Measurements from ENCODE around the gene MPST.

Gene MPST

GRCh38 chr22:37043828-37044538, 24.4 kb downstream of the MPST start:
- DNase-seq = no peak

DNA sequence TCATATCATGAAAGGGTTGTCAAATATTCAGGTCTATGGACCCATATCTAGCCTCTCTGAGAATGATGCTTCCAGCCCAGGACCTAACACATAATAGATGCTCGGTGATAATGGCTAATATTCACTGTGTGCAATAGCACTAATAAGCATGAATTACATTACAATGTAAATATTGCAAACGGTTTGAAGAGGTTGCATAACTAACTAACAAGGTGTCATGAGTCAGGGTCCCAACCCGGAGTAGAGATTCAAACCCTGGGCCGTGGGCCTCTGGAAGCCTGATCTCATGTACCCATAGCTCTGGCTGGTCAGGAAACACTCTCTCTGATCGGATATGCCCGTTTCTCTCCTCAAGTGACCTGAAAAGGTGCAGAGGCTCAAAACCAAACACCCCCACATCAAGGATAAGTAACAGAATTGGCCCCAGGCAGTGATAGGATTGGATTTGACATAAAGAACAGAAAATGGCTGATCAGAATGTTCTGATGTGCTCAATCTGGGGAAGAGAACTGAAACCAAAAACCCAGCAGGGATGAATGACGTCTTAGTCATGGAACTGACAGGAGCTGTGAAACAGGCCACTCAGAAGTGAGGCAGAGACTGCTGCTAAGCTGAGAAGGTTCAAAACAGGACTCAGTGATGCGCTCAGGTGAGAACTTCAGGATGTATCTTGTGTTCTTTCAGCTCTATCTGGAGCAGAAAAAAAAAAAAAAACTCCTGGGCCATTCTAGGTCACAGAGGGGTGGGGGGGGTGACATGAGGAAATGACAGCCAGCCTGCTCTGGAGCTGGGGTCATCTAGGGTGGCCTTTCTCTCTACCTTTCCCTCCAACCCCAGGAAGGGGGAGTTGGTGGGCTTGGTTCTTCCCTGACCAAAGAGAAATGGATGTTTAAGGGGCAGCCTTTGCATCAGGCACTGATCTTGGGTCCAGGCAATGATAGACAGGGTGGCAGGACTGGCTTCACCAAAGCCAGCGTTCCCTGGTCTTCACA, 25.4 kb downstream of the MPST start:
- DNase-seq = no peak

GRCh38 chr22:37045958-37046357, 26.4 kb downstream of the MPST start:
- no peak for DNase-seq

- DNase-seq = no peak
These were observed 27.0 kb downstream of the MPST start for GRCh38 chr22:37046589-37046988.

- DNase-seq = no peak
These were observed 27.5 kb downstream of the MPST start for GRCh38 chr22:37047006-37047405.

DNA sequence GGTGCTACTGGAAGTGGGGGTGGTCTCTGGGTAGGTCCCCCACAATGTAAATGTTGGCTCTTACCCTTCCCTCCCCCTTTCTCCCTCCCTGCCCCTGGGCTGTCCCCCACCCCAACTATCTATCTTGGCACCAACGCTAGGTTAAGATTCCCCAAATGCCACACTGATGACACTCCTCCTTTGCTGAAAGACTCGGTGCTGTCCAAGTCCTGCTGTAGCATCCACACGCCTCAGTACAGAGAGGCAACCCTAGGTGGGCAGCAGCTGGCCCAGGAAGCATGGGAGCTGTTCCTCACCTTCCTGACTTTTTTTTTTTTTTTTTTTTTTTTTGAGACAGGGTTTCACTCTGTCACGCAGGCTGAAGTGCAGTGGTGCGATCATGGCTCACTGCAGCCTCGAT, 28.6 kb downstream of the MPST start:
- no peak for DNase-seq

DNA sequence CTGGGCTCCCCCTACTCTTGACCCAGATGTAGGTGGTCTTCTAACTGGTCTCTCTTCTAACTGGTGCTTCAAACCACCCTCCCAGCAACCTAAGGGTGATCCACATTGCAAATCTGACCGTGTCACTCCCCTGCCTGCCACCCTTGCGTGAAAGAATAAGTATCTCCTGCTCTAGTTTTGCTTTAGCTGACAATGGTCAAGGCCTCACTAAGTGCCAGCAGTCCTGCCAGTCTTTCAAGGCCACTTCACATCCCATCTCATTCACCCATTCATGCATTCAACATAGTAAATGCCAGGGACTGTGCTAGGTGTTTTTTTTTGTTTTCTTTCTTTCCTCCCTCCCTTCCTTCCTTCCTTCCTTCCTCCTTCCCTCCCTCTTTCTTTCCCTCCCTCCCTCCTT, 29.7 kb downstream of the MPST start:
- DNase-seq = no peak

DNA sequence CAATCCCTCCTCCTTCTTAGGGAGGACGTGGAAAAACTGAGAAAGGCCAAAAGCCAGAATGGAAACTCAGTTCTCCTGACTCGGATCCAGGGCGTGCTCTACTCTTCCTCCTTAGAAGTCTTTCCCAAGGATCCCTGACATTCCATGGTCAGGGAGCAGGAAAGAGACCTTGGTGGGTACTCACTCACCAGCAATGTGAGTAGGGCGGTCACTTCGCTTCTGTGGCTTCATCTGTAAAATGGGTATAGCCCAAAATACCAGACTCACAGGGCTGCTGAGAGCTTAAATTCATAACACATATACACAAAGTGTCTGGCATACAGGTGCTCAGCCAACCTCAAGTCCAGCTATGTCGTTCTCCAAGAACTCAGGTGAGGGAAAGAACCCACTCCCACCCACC, 31.4 kb downstream of the MPST start:
- no peak for DNase-seq

- peak in 48 of 56 donors; percentile 18 to 79 (median 43) for DNase-seq
These were observed 32.1 kb downstream of the MPST start, which contains the start of gene KCTD17 for GRCh38 chr22:37051391-37052385. Gene KCTD17, plus strand, starts transcription at chr22:37051742. Its CDS starts 19 bp downstream, at chr22:37051761.

DNA sequence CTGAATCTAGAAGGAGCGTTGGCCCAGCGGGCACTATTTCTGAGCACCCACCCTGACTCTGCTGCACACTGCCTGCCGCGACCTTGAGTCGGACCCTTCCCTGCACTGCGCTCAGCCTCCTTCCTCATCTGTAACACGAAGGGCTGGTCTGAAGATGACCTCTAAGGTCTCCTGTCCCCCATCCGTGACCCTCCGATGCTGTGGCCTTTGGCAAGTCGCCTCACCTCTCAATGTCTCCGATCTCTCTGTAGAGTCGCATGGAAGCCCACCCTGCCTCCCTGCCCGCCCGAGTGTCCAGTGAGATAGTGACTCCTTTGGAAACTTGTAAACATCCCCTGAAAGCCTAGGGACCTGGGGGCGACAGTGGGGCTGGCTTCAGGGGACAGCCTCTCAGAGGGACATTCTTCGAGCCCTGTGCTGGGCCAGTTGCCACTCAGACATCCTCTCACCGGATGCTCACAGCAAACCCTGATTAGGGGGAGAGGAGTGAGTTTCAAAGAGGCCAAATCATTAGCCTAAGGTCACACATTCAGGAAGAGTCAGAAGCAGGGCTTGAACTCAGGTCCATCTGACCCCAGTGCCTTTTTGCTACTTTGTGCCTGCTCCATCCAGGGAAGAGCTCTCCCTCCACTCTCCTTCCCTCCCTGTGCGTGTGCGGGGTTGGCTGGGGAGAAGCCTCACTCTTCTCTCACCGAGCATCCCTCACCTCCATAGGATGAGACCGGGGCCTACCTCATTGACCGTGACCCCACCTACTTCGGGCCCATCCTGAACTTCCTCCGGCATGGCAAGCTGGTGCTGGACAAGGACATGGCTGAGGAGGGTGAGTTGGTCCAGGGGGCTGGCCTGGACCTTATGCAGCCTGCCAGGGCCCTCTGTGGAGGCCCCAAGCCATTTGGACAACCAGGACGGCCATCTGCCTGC, 33.1 kb downstream of the MPST start:
- no peak for DNase-seq

- DNase-seq = peak in 11 of 56 donors; percentile 2 to 45 (median 23)
These were observed 33.9 kb downstream of the MPST start for GRCh38 chr22:37053310-37054055.

DNA sequence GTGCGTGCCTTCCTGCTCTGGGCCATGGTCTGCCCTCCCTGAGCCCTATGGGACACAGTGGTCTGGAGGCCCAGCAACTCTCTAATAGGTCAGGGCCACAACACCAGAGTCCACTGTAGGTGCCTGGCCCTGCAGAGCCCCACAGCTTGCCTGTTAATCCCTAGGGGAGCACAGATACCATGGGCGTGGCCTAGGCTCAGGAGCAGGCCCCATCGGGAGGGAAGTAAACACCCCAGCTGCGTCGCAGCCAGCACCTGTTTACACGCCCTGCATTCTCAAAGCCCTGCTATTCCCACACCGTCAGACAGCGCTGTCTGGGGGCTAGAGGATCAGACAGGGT, 34.5 kb downstream of the MPST start:
- DNase-seq = no peak

GRCh38 chr22:37054600-37055365, 35.2 kb downstream of the MPST start:
- DNase-seq = no peak

DNA sequence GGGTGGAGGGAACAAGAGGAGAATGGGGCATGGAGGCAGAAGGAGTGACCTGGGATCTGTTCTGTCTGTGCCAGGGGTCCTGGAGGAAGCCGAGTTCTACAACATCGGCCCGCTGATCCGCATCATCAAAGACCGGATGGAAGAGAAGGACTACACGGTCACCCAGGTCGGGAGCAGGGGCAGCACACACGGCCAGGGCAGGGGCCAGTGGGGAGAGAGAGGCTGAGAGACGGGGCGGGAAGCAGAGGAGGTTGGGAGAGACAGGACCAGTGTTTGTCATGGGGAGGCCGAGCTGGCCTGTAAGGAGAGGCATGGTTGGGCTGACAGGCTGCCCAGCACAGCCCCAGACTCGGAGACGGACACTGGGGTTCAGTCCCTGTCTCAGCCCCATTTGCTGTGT, 36.7 kb downstream of the MPST start:
- no peak for DNase-seq

- DNase-seq = no peak
These were observed 37.7 kb downstream of the MPST start for GRCh38 chr22:37057226-37057625.

DNA sequence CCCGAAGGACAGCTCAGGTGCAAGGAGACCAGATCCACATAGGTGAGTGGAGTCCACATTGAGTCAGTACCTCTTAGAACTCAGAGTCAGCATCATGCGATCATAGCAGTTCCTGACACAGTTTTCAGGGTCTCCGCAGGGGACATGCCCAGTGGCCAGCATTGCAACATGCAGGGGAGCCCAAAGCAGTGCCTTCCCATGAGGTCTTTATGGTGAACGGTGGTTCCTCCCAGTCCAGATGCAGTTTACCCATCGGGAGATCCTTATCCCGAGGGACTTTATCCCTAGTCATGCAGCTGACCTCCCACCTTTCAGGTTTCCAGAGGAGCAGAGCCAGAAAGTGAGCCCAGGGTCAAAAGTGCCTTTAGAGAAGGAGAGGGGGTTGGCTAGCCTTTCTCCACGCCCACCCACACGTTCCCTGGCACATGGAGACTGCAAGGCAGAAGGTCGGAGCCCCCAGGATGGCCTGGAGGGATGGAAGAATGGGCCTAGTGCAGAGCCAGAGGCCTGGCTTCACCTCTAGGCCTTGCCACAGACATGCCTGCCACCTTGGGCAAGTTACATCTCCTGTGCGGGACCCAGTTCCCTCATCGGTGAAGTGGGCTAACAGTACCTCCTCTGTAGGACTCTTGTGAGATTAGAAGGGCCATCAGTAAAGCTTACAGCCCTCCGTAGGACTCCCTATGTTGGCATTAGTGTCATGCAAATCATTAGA, 38.4 kb downstream of the MPST start:
- no peak for DNase-seq

- no peak for DNase-seq
These were observed 39.6 kb downstream of the MPST start for GRCh38 chr22:37058917-37059701.
